Osteoblast (primary cell): ENCODE data around the gene SLC17A7. TPM values are rescaled to one million over a fixed set of nuclear protein-coding genes. Genes with fewer than 3 reads are reported as not detected.

Experiments used
- DNase-seq: peaks from one replicate; pipeline ENCODE4 v3.0.0; 2011; ENCODE audit warnings: low spot score, mixed read lengths; ENCODE audit not compliant: insufficient read length; ENCODE audit errors: missing footprints
- H2AFZ ChIP-seq: 2 replicates; pipeline ENCODE4 v1.6.0; 2011; ENCODE audit warnings: mild to moderate bottlenecking, low read length
- H3K27ac ChIP-seq: 2 replicates; pipeline ENCODE4 v1.5.1; 2011; ENCODE audit warnings: mild to moderate bottlenecking, low read depth, low read length, moderate library complexity
- H3K27me3 ChIP-seq: 2 replicates; pipeline ENCODE4 v1.6.0; 2012; ENCODE audit warnings: mild to moderate bottlenecking, control low read depth, inconsistent platforms, low read length, moderate library complexity; ENCODE audit not compliant: insufficient read depth
- H3K36me3 ChIP-seq: 2 replicates; pipeline ENCODE4 v1.5.1; 2011; ENCODE audit warnings: mild to moderate bottlenecking, low read length, control low read depth, moderate library complexity; ENCODE audit not compliant: insufficient read depth
- H3K4me1 ChIP-seq: 2 replicates; pipeline ENCODE4 v1.5.1; 2011; ENCODE audit warnings: mild to moderate bottlenecking, low read length, control low read depth, moderate library complexity; ENCODE audit not compliant: insufficient read depth
- H3K4me2 ChIP-seq: 2 replicates; pipeline ENCODE4 v1.6.0; 2011; ENCODE audit warnings: mild to moderate bottlenecking, low read length; ENCODE audit not compliant: insufficient read depth
- H3K4me3 ChIP-seq: fragments of 200-600 bp; sonication (generic); 3 replicates; pipeline ENCODE4 v1.5.1; 2012; ENCODE audit warnings: mild to moderate bottlenecking, low read length, inconsistent platforms; ENCODE audit not compliant: insufficient read depth
- H3K79me2 ChIP-seq: 2 replicates; pipeline ENCODE4 v1.6.0; 2012; ENCODE audit warnings: mild to moderate bottlenecking, low read length, control low read depth, inconsistent platforms; ENCODE audit not compliant: insufficient read depth
- H3K9me3 ChIP-seq: 2 replicates; pipeline ENCODE4 v1.5.1; 2011; ENCODE audit warnings: low read depth, low read length, control low read depth
- H4K20me1 ChIP-seq: 2 replicates; pipeline ENCODE4 v1.6.0; 2012; ENCODE audit warnings: mild to moderate bottlenecking, low read length, control low read depth; ENCODE audit not compliant: insufficient read depth
- total RNA-seq: library from RNA; depleted of rRNA; stranded (reverse); fragments of >200 nt; gene quantifications from 2 replicates; pipeline ENCODE4 v1.2.3, GENCODE V29; 2012
- TF ChIP-seq, protein P1 (sequence below): IDR thresholded peaks from 2 replicates; pipeline ENCODE4 v1.5.1; 2011; ENCODE audit warnings: mild to moderate bottlenecking, low read depth, low read length, moderate library complexity; ENCODE audit errors: extremely low read depth

SLC17A7 gene
- total RNA-seq, 1 donor, result under 0.01 TPM

- Histone ChIP-seq H3K4me3 (peak overlapping the region; percentile 87), H3K36me3 (peaks cover under 1% of the 10 kb centered on the region), H3K27me3 (no peaks in the 10 kb centered on the region), H3K27ac (peak overlapping the region; percentile 98), H3K9me3 (no peaks in the 10 kb centered on the region), H3K79me2 (peaks cover 27% of the 10 kb centered on the region), H2AFZ (peak overlapping the region; percentile 93), H4K20me1 (no peaks in the 10 kb centered on the region), H3K4me1 (peaks cover 27% of the 10 kb centered on the region), H3K4me2 (peak overlapping the region; percentile 98)
- DNase-seq, result no peak
- TF ChIP-seq, protein P1, sequence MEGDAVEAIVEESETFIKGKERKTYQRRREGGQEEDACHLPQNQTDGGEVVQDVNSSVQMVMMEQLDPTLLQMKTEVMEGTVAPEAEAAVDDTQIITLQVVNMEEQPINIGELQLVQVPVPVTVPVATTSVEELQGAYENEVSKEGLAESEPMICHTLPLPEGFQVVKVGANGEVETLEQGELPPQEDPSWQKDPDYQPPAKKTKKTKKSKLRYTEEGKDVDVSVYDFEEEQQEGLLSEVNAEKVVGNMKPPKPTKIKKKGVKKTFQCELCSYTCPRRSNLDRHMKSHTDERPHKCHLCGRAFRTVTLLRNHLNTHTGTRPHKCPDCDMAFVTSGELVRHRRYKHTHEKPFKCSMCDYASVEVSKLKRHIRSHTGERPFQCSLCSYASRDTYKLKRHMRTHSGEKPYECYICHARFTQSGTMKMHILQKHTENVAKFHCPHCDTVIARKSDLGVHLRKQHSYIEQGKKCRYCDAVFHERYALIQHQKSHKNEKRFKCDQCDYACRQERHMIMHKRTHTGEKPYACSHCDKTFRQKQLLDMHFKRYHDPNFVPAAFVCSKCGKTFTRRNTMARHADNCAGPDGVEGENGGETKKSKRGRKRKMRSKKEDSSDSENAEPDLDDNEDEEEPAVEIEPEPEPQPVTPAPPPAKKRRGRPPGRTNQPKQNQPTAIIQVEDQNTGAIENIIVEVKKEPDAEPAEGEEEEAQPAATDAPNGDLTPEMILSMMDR, result no peak
Measured at GRCh38 chr19:49453757-49454240, 12.5 kb upstream of the SLC17A7 start.

DNA sequence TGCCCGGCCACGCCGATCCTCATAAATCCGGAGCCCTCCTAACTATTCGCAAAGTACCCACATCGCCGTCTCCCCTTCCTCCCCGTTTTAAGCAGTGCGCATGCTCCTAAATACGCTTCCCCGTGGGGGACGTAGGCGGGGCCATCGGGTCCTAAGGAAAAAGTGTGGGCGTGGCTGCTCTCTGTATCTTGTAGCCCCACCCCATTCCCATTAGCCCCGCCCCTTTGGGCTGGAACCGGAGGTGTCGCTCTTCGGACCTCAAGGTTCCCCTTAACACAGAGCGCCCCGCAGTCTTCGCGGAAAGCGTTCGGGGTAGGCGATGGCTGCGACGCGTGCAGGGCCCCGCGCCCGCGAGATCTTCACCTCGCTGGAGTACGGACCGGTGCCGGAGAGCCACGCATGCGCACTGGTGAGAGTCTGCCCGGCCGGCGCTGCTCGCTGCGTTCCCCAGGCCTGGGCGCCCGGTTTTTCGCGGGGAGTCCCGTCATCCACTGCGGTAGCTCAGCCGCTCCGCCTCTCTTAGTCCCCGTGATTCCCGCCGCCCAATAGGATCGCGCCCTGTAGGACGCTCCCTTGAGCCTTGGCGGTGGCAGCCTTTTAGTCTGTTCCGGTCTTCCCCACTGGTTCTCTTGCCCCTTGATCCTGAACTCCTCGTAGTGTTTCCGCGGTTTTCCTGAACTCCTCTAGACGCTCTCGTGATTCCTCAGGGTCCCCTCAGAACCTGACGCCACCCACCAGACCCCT is 11.9 kb upstream of the SLC17A7 start, which contains the start of gene ALDH16A1:
Gene ALDH16A1 (plus strand): TSS at position 213 of the 744 bp plus-strand sequence. CDS start 107 bp downstream, at position 320.
- Histone ChIP-seq H3K27ac (peak within 1 kb of the TSS; percentile 98), H3K9me3 (no peaks in the 10 kb centered on the region), H3K4me2 (peak within 1 kb of the TSS; percentile 98), H3K4me1 (peaks cover 21% of the 10 kb centered on the region), H3K79me2 (peaks cover 27% of the 10 kb centered on the region), H3K4me3 (peak within 1 kb of the TSS; percentile 87), H3K36me3 (peaks cover 6% of the 10 kb centered on the region), H3K27me3 (no peaks in the 10 kb centered on the region), H2AFZ (peak within 1 kb of the TSS; percentile 93), H4K20me1 (no peaks in the 10 kb centered on the region)
- TF ChIP-seq, protein P1, result no peak
- peak; percentile 99 for DNase-seq

GRCh38 chr19:49451430-49452181 is 10.3 kb upstream of the SLC17A7 start, which contains the start of gene PIH1D1:
Gene PIH1D1, minus strand, starts transcription at chr19:49451814. Its CDS starts 240 bp downstream, at chr19:49451574.
- H3K9me3 ChIP-seq, result no peaks in the 10 kb centered on the region
- H3K27ac ChIP-seq, result peak within 1 kb of the TSS; percentile 98
- peaks cover 15% of the 10 kb centered on the region for H3K4me1 ChIP-seq

More at GRCh38 chr19:49451430-49452181, 10.3 kb upstream of the SLC17A7 start, which contains the start of gene PIH1D1:
- Histone ChIP-seq H3K4me2 (peak within 1 kb of the TSS; percentile 98), H3K4me3 (peak within 1 kb of the TSS; percentile 98), H4K20me1 (no peaks in the 10 kb centered on the region), H2AFZ (peak within 1 kb of the TSS; percentile 91), H3K27me3 (no peaks in the 10 kb centered on the region), H3K36me3 (peaks cover 6% of the 10 kb centered on the region), H3K79me2 (peaks cover 27% of the 10 kb centered on the region)
- TF ChIP-seq, protein P1, result no peak
- peak; percentile 98 for DNase-seq
